GM13976 (cell line): ENCODE data around the gene TBC1D21.

Experiments used
- DNase-seq: peaks from one replicate; pipeline ENCODE4 v3.0.0; 2012; ENCODE audit warnings: low spot score
- CTCF ChIP-seq: IDR thresholded peaks from 2 replicates; pipeline ENCODE4 v1.5.1; 2012; ENCODE audit warnings: borderline replicate concordance, mild to moderate bottlenecking; ENCODE audit not compliant: insufficient read depth; ENCODE audit errors: extremely low read depth, missing control alignments, control extremely low read depth
- in situ Hi-C: fragments of 300-500 bp; cut with MboI; formaldehyde crosslinking; loops from one replicate; pipeline ENCODE4 v1.12.0; 2022; ENCODE audit warnings: low sequenced_read_pairs, mixed read lengths, inconsistent platforms; ENCODE audit not compliant: unreplicated experiment

The TBC1D21 gene

GRCh38 chr15:73910522-73911303 is 37.3 kb downstream of the TBC1D21 start:
- in situ Hi-C loops: no loop called here
- TF ChIP-seq CTCF: no peak
- no peak for DNase-seq

- TF ChIP-seq CTCF: no peak
- in situ Hi-C loops: no loop called here
- no peak for DNase-seq
Observed at GRCh38 chr15:73912030-73912596, 38.7 kb downstream of the TBC1D21 start.

GRCh38 chr15:73914145-73914544 is 40.8 kb downstream of the TBC1D21 start:
- DNase-seq: no peak
- no peak for TF ChIP-seq CTCF
- in situ Hi-C loops: no loop called here

- in situ Hi-C loops: no loop called here
- no peak for DNase-seq
- TF ChIP-seq CTCF: no peak
Observed at GRCh38 chr15:73915082-73915481, 41.7 kb downstream of the TBC1D21 start.

- TF ChIP-seq CTCF: no peak
- DNase-seq: no peak
- in situ Hi-C loops: no loop called here
Observed at GRCh38 chr15:73918784-73919183, 45.4 kb downstream of the TBC1D21 start.

- no peak for TF ChIP-seq CTCF
- no peak for DNase-seq
- in situ Hi-C loops: no loop called here
Observed at GRCh38 chr15:73919706-73920105, 46.3 kb downstream of the TBC1D21 start.
